A549 treated with AZD2906 at 1 μM for 4 hours (cell line): ENCODE results near the gene PRSS58. TPM values are rescaled to one million over a fixed set of nuclear protein-coding genes. Genes with fewer than 3 reads are reported as not detected.

ENCODE experiments used
- total RNA-seq: library from RNA; stranded (reverse); fragments of 200-300 nt; extraction: Qiagen RNA extraction; gene quantifications from 5 replicates; pipeline ENCODE4 v1.2.3, GENCODE V29; 2022

The PRSS58 gene, protein sequence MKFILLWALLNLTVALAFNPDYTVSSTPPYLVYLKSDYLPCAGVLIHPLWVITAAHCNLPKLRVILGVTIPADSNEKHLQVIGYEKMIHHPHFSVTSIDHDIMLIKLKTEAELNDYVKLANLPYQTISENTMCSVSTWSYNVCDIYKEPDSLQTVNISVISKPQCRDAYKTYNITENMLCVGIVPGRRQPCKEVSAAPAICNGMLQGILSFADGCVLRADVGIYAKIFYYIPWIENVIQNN
- total RNA-seq, result not detected in 5 replicates

DNA sequence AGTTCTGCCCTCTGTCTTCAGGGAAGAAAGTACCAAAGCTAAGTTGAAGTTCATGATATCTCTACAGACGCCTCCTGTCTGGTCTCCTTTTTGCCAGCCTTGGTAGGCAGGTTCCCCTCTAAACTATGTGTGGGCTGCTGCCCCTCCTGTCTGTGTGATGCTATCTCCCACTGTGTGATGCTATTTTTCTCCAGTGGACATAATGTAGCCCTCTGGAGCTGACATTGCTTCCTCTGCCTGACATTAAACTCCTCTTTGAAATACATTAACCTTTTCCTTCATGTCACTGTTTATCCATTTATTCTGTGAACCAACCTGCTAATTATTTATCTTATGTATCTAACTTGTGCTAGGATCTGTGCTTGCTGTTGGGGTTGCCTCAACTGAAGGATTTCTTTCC, at the start of gene PRSS58:
TSS of gene PRSS58 (minus strand) at position 101 of the 400 bp plus-strand sequence. CDS start 351 bp downstream, outside the sequence.

Other genes with a start within 250 kb of the PRSS58 start
- gene MGAM2, start 146.3 kb downstream of the PRSS58 start, total RNA-seq, result 0.01 to 0.02 TPM (median 0.02 TPM) in 3 of 5 replicates, not detected in the others